NB4 (cell line): ENCODE measurements around the gene MAML2.

Experiments used
- DNase-seq: peaks from one replicate; pipeline ENCODE4 v3.0.0; 2010; ENCODE audit warnings: low read depth
- H3K4me3 ChIP-seq: one replicate; pipeline ENCODE4 v1.5.1; 2011; ENCODE audit warnings: mild to moderate bottlenecking, low read depth, low read length, moderate library complexity
- CTCF ChIP-seq: IDR thresholded peaks from one replicate; pipeline ENCODE4 v1.5.1; 2012; ENCODE audit warnings: low read depth, low read length
- MAX ChIP-seq: IDR thresholded peaks from 2 replicates; pipeline ENCODE4 v1.6.1; 2011; ENCODE audit warnings: low read depth, low read length
- MYC ChIP-seq: IDR thresholded peaks from 2 replicates; pipeline ENCODE4 v1.6.1; 2011; ENCODE audit warnings: low read depth, low read length
- POLR2A ChIP-seq: IDR thresholded peaks from 2 replicates; pipeline ENCODE4 v1.6.1; 2011; ENCODE audit warnings: mild to moderate bottlenecking; ENCODE audit not compliant: insufficient read length; ENCODE audit errors: extremely low read depth

MAML2 gene

DNA sequence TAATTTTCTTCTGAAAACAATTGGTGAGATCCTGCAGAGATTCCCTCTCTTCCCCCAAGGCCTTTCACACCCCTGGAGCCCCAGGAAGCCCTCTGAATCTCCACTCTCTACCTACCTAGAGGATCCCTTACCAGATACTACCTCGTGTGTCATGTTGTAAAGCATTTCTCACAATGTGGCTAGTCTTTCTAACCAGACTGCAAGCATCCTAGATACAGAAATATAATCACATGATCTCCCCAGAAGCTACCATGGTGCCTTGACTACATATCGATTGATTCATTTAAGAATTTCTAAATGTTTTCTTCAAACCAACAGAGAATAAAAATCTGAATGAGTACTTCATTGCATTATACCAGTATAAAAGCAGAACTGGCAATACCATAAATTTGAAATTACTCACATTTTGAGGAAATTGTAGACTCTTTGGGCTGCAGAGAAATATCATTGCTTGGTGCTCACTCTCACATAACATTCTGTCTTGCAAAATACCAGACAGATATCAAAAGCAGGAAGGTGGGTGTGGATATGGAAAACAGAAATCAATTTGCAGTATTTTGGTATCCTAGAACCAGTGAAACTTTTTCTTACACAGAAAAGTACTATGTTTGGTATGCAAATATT is 113.5 kb downstream of the MAML2 start:
- peak; percentile 57 for DNase-seq
- no peak overlapping the region for H3K4me3 ChIP-seq
- TF ChIP-seq POLR2A, result no peak
- TF ChIP-seq MYC, result no peak
- no peak for TF ChIP-seq CTCF
- TF ChIP-seq MAX, result no peak

- no peak overlapping the region for H3K4me3 ChIP-seq
- DNase-seq, result no peak
- TF ChIP-seq MAX (no peak), CTCF (no peak), POLR2A (no peak), MYC (no peak)
Observed at GRCh38 chr11:96228910-96229309, 114.1 kb downstream of the MAML2 start.

DNA sequence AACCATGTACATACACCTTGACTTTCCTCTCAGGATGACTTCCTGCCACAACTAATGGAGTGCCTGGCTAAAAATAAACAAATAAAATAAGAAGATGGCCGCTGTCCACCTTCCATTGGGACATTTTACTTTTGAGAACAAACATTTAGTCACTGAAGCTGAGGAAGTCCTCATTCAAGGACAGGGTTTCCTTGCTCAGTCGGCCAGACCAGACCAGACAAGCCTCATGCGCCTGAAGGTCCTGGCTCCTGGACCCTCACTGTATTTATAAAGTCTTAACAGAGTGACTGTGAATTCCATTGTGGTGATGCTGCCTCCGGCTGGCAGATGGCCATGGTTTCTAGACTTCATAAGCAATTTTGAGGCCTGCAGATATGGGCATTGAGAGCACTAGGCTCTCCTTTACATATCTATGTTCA is 114.5 kb downstream of the MAML2 start:
- H3K4me3 ChIP-seq, result no peak overlapping the region
- DNase-seq, result no peak
- TF ChIP-seq MAX (no peak), MYC (no peak), CTCF (no peak), POLR2A (no peak)

GRCh38 chr11:96227244-96227643 is 115.8 kb downstream of the MAML2 start:
- H3K4me3 ChIP-seq, result no peak overlapping the region
- DNase-seq, result no peak
- TF ChIP-seq MYC (no peak), MAX (no peak), POLR2A (no peak), CTCF (no peak)

GRCh38 chr11:96223083-96223482 is 119.9 kb downstream of the MAML2 start:
- TF ChIP-seq POLR2A (no peak), CTCF (no peak), MAX (no peak), MYC (no peak)
- no peak overlapping the region for H3K4me3 ChIP-seq
- DNase-seq, result no peak
